SU-DHL-6 (cell line): ENCODE data around the gene HOXA3.

Source experiments
- H2AFZ ChIP-seq: fragments of 200-600 bp; sonication (generic); 2 replicates; pipeline ENCODE4 v1.6.1; 2014; ENCODE audit warnings: low read depth, mild to moderate bottlenecking, moderate library complexity, mixed read lengths, antibody characterized with exemption, low read length; ENCODE audit not compliant: severe bottlenecking
- H3F3A ChIP-seq: fragments of 200-600 bp; shearing (Covaris generic); 2 replicates; pipeline ENCODE4 v1.6.0; 2016; ENCODE audit warnings: antibody characterized with exemption, mild to moderate bottlenecking; ENCODE audit not compliant: insufficient read depth
- H3K27ac ChIP-seq: fragments of 200-600 bp; sonication (generic); 2 replicates; pipeline ENCODE4 v1.5.1; 2016; ENCODE audit warnings: low read depth, mild to moderate bottlenecking, low read length, moderate library complexity, mixed read lengths
- H3K27me3 ChIP-seq: fragments of 200-600 bp; sonication (generic), shearing (Covaris generic); 2 replicates; pipeline ENCODE4 v1.6.0; 2014; ENCODE audit warnings: mild to moderate bottlenecking, low read length
- H3K36me3 ChIP-seq: fragments of 200-600 bp; sonication (generic); 2 replicates; pipeline ENCODE4 v1.6.1; 2014; ENCODE audit warnings: mild to moderate bottlenecking, low read length, mixed read lengths
- H3K4me2 ChIP-seq: fragments of 300-600, 200-600 bp; shearing (Covaris generic), sonication (generic); 2 replicates; pipeline ENCODE4 v1.6.0; 2014; ENCODE audit warnings: low read length, low read depth, mild to moderate bottlenecking; ENCODE audit not compliant: poor library complexity, severe bottlenecking
- H3K4me3 ChIP-seq: fragments of 200-600 bp; sonication (generic); 2 replicates; pipeline ENCODE4 v1.5.1; 2014; ENCODE audit warnings: antibody characterized with exemption, low read length, mild to moderate bottlenecking, mixed read lengths; ENCODE audit not compliant: insufficient read depth, poor library complexity, severe bottlenecking
- H3K79me2 ChIP-seq: fragments of 200-600 bp; sonication (generic); 2 replicates; pipeline ENCODE4 v1.6.1; 2014; ENCODE audit warnings: mild to moderate bottlenecking, low read length, moderate library complexity; ENCODE audit not compliant: insufficient read depth
- H3K9ac ChIP-seq: fragments of 200-600 bp; sonication (generic); 2 replicates; pipeline ENCODE4 v1.7.0; 2014; ENCODE audit warnings: mild to moderate bottlenecking, low read length
- H3K9me2 ChIP-seq: fragments of 200-600 bp; sonication (generic); replicated peaks from 2 replicates; pipeline ENCODE4 v1.6.1; 2014; ENCODE audit warnings: low read length; ENCODE audit not compliant: insufficient read depth
- H3K9me3 ChIP-seq: fragments of 200-600 bp; sonication (generic); 2 replicates; pipeline ENCODE4 v1.6.1; 2014; ENCODE audit warnings: low read length, mixed read lengths; ENCODE audit not compliant: insufficient read depth
- H4K20me1 ChIP-seq: fragments of 200-600 bp; sonication (generic); 2 replicates; pipeline ENCODE4 v1.6.1; 2014; ENCODE audit warnings: low read depth, mild to moderate bottlenecking, antibody characterized with exemption, low read length, moderate library complexity, mixed read lengths
- CTCF ChIP-seq: fragments of 200-600 bp; sonication (generic); IDR thresholded peaks from one replicate; pipeline ENCODE4 v1.5.1; 2017; ENCODE audit warnings: antibody characterized with exemption, mild to moderate bottlenecking, low read length, moderate library complexity; ENCODE audit not compliant: insufficient read depth, poor library complexity, severe bottlenecking
- EZH2phosphoT487 ChIP-seq: fragments of 200-600 bp; sonication (generic), shearing (Covaris generic); conservative IDR thresholded peaks from 2 replicates; pipeline ENCODE4 v1.6.1; 2018; ENCODE audit warnings: mild to moderate bottlenecking, antibody characterized with exemption, low read length, moderate library complexity, mixed read lengths

Gene HOXA3

GRCh38 chr7:27191833-27192545 lies 39.6 kb upstream of the HOXA3 start:
- Histone ChIP-seq H3K36me3 (no peaks in the 10 kb centered on the region), H3K4me3 (no peak overlapping the region), H3K27ac (no peak overlapping the region), H3K27me3 (no peaks in the 10 kb centered on the region), H3K79me2 (no peaks in the 10 kb centered on the region), H3K9me3 (no peaks in the 10 kb centered on the region), H3K9me2 (no peaks in the 10 kb centered on the region), H3K4me2 (no peak overlapping the region), H3K9ac (no peak overlapping the region), H4K20me1 (no peaks in the 10 kb centered on the region), H2AFZ (no peak overlapping the region), H3F3A (no peaks in the 10 kb centered on the region)
- TF ChIP-seq CTCF (no peak), EZH2phosphoT487 (no peak)

GRCh38 chr7:27191161-27191731 lies 38.9 kb upstream of the HOXA3 start:
- Histone ChIP-seq H3K9me2 (no peaks in the 10 kb centered on the region), H2AFZ (no peak overlapping the region), H3K36me3 (no peaks in the 10 kb centered on the region), H3K9ac (no peak overlapping the region), H3K79me2 (no peaks in the 10 kb centered on the region), H4K20me1 (no peaks in the 10 kb centered on the region), H3K4me2 (no peak overlapping the region), H3K27ac (no peak overlapping the region), H3K4me3 (no peak overlapping the region), H3F3A (no peaks in the 10 kb centered on the region), H3K9me3 (no peaks in the 10 kb centered on the region), H3K27me3 (no peaks in the 10 kb centered on the region)
- TF ChIP-seq EZH2phosphoT487 (no peak), CTCF (no peak)

GRCh38 chr7:27189997-27190748 lies 37.8 kb upstream of the HOXA3 start:
- no peaks in the 10 kb centered on the region for H3K27me3 ChIP-seq
- H3K9ac ChIP-seq, result no peak overlapping the region

More at GRCh38 chr7:27189997-27190748, 37.8 kb upstream of the HOXA3 start:
- no peaks in the 10 kb centered on the region for H3K36me3 ChIP-seq
- H2AFZ ChIP-seq, result no peak overlapping the region
- no peaks in the 10 kb centered on the region for H3K9me3 ChIP-seq
- H3K4me2 ChIP-seq, result no peak overlapping the region
- no peak overlapping the region for H3K27ac ChIP-seq
- no peaks in the 10 kb centered on the region for H3F3A ChIP-seq
- H4K20me1 ChIP-seq, result no peaks in the 10 kb centered on the region
- no peaks in the 10 kb centered on the region for H3K9me2 ChIP-seq
- no peaks in the 10 kb centered on the region for H3K79me2 ChIP-seq
- H3K4me3 ChIP-seq, result no peak overlapping the region
- TF ChIP-seq CTCF (no peak), EZH2phosphoT487 (no peak)
